Activated T-helper 17 cell treated with anti-CD3 and anti-CD28 coated beads, Interleukin-2, amount 50 U/mL, for 72 hours (primary cell): ENCODE measurements around the gene SLC6A11. TPM values are rescaled to one million over a fixed set of nuclear protein-coding genes. Genes with fewer than 3 reads are reported as not detected.
A peak's percentile ranks its signal among the peaks of the same experiment; 100 is the strongest.

ENCODE experiments used
- ATAC-seq: fragments of 150-1000 bp; cut with Tn5 transposase; replicated peaks from 2 replicates; pipeline ENCODE4 v1.10.0; 2021; ENCODE audit warnings: mild to moderate bottlenecking, moderate library complexity
- H3K27ac Mint-ChIP-seq: one replicate; pipeline ENCODE4 v1.8.0; 2022; ENCODE audit warnings: mixed read lengths
- H3K27me3 Mint-ChIP-seq: one replicate; pipeline ENCODE4 v1.8.0; 2022; ENCODE audit warnings: mixed read lengths
- H3K36me3 Mint-ChIP-seq: one replicate; pipeline ENCODE4 v1.8.0; 2022; ENCODE audit warnings: low read depth, mild to moderate bottlenecking, mixed read lengths
- H3K4me1 Mint-ChIP-seq: one replicate; pipeline ENCODE4 v1.8.0; 2022; ENCODE audit warnings: mixed read lengths
- H3K4me3 Mint-ChIP-seq: one replicate; pipeline ENCODE4 v1.8.0; 2022; ENCODE audit warnings: mild to moderate bottlenecking, mixed read lengths
- H3K9me3 Mint-ChIP-seq: one replicate; pipeline ENCODE4 v1.8.0; 2022; ENCODE audit warnings: mixed read lengths
- total RNA-seq, 2 donors: library from RNA; stranded (reverse); gene quantifications; one replicate each; pipeline ENCODE4 v1.2.3, GENCODE V29; 2022

SLC6A11 gene
- total RNA-seq, 2 donors from 2014 or later, result not detected

GRCh38 chr3:10932596-10932995 lies 116.6 kb downstream of the SLC6A11 start:
- no peaks in the 10 kb centered on the region for H3K9me3 Mint-ChIP-seq
- H3K4me3 Mint-ChIP-seq, result no peak overlapping the region
- no peaks in the 10 kb centered on the region for H3K27me3 Mint-ChIP-seq
- no peaks in the 10 kb centered on the region for H3K4me1 Mint-ChIP-seq
- no peak for ATAC-seq
- H3K27ac Mint-ChIP-seq, result no peak overlapping the region
- no peaks in the 10 kb centered on the region for H3K36me3 Mint-ChIP-seq

GRCh38 chr3:10933021-10933420 lies 117.0 kb downstream of the SLC6A11 start:
- no peaks in the 10 kb centered on the region for H3K9me3 Mint-ChIP-seq
- no peaks in the 10 kb centered on the region for H3K36me3 Mint-ChIP-seq
- H3K27ac Mint-ChIP-seq, result no peak overlapping the region
- H3K4me1 Mint-ChIP-seq, result no peaks in the 10 kb centered on the region
- H3K27me3 Mint-ChIP-seq, result no peaks in the 10 kb centered on the region
- no peak overlapping the region for H3K4me3 Mint-ChIP-seq
- no peak for ATAC-seq

GRCh38 chr3:10933470-10933804 lies 117.4 kb downstream of the SLC6A11 start:
- no peak for ATAC-seq
- H3K27me3 Mint-ChIP-seq, result no peaks in the 10 kb centered on the region
- no peaks in the 10 kb centered on the region for H3K9me3 Mint-ChIP-seq
- no peaks in the 10 kb centered on the region for H3K4me1 Mint-ChIP-seq
- H3K4me3 Mint-ChIP-seq, result no peak overlapping the region
- H3K36me3 Mint-ChIP-seq, result no peaks in the 10 kb centered on the region
- H3K27ac Mint-ChIP-seq, result no peak overlapping the region

GRCh38 chr3:10933805-10934481 lies 117.9 kb downstream of the SLC6A11 start:
- Mint-ChIP-seq H3K4me3 (no peak overlapping the region), H3K27me3 (no peaks in the 10 kb centered on the region), H3K27ac (no peak overlapping the region), H3K9me3 (no peaks in the 10 kb centered on the region), H3K36me3 (no peaks in the 10 kb centered on the region), H3K4me1 (no peaks in the 10 kb centered on the region)
- ATAC-seq, result no peak

GRCh38 chr3:10935028-10935427 lies 119.0 kb downstream of the SLC6A11 start:
- no peak overlapping the region for H3K27ac Mint-ChIP-seq
- H3K27me3 Mint-ChIP-seq, result peaks cover 3% of the 10 kb centered on the region
- no peaks in the 10 kb centered on the region for H3K4me1 Mint-ChIP-seq
- H3K9me3 Mint-ChIP-seq, result no peaks in the 10 kb centered on the region
- no peak for ATAC-seq
- H3K36me3 Mint-ChIP-seq, result no peaks in the 10 kb centered on the region
- no peak overlapping the region for H3K4me3 Mint-ChIP-seq

- no peaks in the 10 kb centered on the region for H3K4me1 Mint-ChIP-seq
- no peak overlapping the region for H3K4me3 Mint-ChIP-seq
- H3K27ac Mint-ChIP-seq, result no peak overlapping the region
These were observed 120.0 kb downstream of the SLC6A11 start for GRCh38 chr3:10935846-10936631.

GRCh38 chr3:10936686-10937085 lies 120.7 kb downstream of the SLC6A11 start:
- ATAC-seq, result no peak
- no peaks in the 10 kb centered on the region for H3K36me3 Mint-ChIP-seq

More at GRCh38 chr3:10935846-10936631, 120.0 kb downstream of the SLC6A11 start:
- no peak for ATAC-seq
- no peaks in the 10 kb centered on the region for H3K9me3 Mint-ChIP-seq
- H3K36me3 Mint-ChIP-seq, result no peaks in the 10 kb centered on the region
- H3K27me3 Mint-ChIP-seq, result peaks cover 3% of the 10 kb centered on the region

GRCh38 chr3:10937141-10937825 lies 121.3 kb downstream of the SLC6A11 start:
- Mint-ChIP-seq H3K27me3 (peaks cover 6% of the 10 kb centered on the region), H3K9me3 (no peaks in the 10 kb centered on the region), H3K27ac (no peak overlapping the region), H3K4me3 (no peak overlapping the region), H3K36me3 (no peaks in the 10 kb centered on the region), H3K4me1 (no peaks in the 10 kb centered on the region)
- no peak for ATAC-seq

More at GRCh38 chr3:10936686-10937085, 120.7 kb downstream of the SLC6A11 start:
- Mint-ChIP-seq H3K4me1 (no peaks in the 10 kb centered on the region), H3K27ac (no peak overlapping the region), H3K27me3 (peaks cover 3% of the 10 kb centered on the region), H3K9me3 (no peaks in the 10 kb centered on the region), H3K4me3 (no peak overlapping the region)

- Mint-ChIP-seq H3K9me3 (peaks cover 4% of the 10 kb centered on the region), H3K4me1 (no peaks in the 10 kb centered on the region), H3K27ac (no peak overlapping the region), H3K4me3 (no peak overlapping the region), H3K27me3 (peaks cover 18% of the 10 kb centered on the region), H3K36me3 (no peaks in the 10 kb centered on the region)
- ATAC-seq, result no peak
These were observed 123.5 kb downstream of the SLC6A11 start for GRCh38 chr3:10939556-10939955.

- Mint-ChIP-seq H3K9me3 (peaks cover 4% of the 10 kb centered on the region), H3K27ac (no peak overlapping the region), H3K27me3 (peaks cover 20% of the 10 kb centered on the region), H3K4me1 (no peaks in the 10 kb centered on the region), H3K4me3 (no peak overlapping the region), H3K36me3 (no peaks in the 10 kb centered on the region)
- ATAC-seq, result no peak
These were observed 124.1 kb downstream of the SLC6A11 start for GRCh38 chr3:10940106-10940505.

- Mint-ChIP-seq H3K4me1 (no peaks in the 10 kb centered on the region), H3K27ac (no peak overlapping the region), H3K27me3 (peaks cover 20% of the 10 kb centered on the region), H3K9me3 (peaks cover 4% of the 10 kb centered on the region), H3K36me3 (no peaks in the 10 kb centered on the region), H3K4me3 (no peak overlapping the region)
- no peak for ATAC-seq
These were observed 125.9 kb downstream of the SLC6A11 start for GRCh38 chr3:10941972-10942371.

GRCh38 chr3:10942690-10943205 lies 126.7 kb downstream of the SLC6A11 start:
- H3K4me3 Mint-ChIP-seq, result no peak overlapping the region
- peaks cover 4% of the 10 kb centered on the region for H3K9me3 Mint-ChIP-seq
- no peaks in the 10 kb centered on the region for H3K36me3 Mint-ChIP-seq
- no peaks in the 10 kb centered on the region for H3K4me1 Mint-ChIP-seq
- peaks cover 24% of the 10 kb centered on the region for H3K27me3 Mint-ChIP-seq
- H3K27ac Mint-ChIP-seq, result no peak overlapping the region
- no peak for ATAC-seq

GRCh38 chr3:10944866-10945265 lies 128.8 kb downstream of the SLC6A11 start:
- Mint-ChIP-seq H3K36me3 (no peaks in the 10 kb centered on the region), H3K4me3 (no peak overlapping the region), H3K4me1 (no peaks in the 10 kb centered on the region), H3K9me3 (peaks cover 4% of the 10 kb centered on the region), H3K27ac (no peak overlapping the region), H3K27me3 (peaks cover 27% of the 10 kb centered on the region)
- no peak for ATAC-seq

- Mint-ChIP-seq H3K4me1 (no peaks in the 10 kb centered on the region), H3K27me3 (peaks cover 30% of the 10 kb centered on the region), H3K4me3 (no peak overlapping the region), H3K9me3 (peaks cover 4% of the 10 kb centered on the region), H3K36me3 (no peaks in the 10 kb centered on the region), H3K27ac (no peak overlapping the region)
- ATAC-seq, result peak; percentile 68
These were observed 129.8 kb downstream of the SLC6A11 start for GRCh38 chr3:10945683-10946287.
